Measurements from ENCODE around the gene DRC3.

DRC3 gene

GRCh38 chr17:18017958-18018357, 45.3 kb downstream of the DRC3 start:
- TF ChIP-seq, protein P1, sequence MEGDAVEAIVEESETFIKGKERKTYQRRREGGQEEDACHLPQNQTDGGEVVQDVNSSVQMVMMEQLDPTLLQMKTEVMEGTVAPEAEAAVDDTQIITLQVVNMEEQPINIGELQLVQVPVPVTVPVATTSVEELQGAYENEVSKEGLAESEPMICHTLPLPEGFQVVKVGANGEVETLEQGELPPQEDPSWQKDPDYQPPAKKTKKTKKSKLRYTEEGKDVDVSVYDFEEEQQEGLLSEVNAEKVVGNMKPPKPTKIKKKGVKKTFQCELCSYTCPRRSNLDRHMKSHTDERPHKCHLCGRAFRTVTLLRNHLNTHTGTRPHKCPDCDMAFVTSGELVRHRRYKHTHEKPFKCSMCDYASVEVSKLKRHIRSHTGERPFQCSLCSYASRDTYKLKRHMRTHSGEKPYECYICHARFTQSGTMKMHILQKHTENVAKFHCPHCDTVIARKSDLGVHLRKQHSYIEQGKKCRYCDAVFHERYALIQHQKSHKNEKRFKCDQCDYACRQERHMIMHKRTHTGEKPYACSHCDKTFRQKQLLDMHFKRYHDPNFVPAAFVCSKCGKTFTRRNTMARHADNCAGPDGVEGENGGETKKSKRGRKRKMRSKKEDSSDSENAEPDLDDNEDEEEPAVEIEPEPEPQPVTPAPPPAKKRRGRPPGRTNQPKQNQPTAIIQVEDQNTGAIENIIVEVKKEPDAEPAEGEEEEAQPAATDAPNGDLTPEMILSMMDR (IDR thresholded peaks at IDR 0.05): no peak
- Histone ChIP-seq H3K27ac (no peak overlapping the region), H3K4me3 (no peak overlapping the region)
- DNase-seq (ENCODE audit: low spot score): no peak

DNA sequence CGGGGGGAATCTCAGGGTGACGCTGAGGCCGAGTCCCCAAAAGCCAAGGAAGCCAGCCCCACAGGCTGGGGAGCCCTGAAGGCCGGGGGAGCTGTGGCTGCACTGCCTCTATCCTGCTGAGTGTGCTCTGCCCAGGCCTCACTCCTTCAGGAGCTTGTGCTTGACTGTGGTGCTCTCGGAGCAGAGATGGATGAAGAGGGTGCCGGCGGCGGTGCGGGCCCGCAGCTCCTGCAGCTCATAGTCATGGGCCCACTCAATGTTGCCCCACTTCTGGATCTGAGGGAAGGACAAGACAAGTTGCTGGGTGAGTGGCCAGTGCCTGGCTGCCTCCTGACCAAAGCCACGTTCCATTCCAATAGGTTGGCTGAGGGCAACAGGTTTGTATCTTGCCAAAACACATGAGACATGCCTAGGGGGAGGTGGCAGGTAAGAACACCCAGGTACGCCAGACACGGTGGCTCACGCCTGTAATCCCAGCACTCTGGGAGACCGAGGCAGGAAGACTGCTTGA, 45.8 kb downstream of the DRC3 start:
- TF ChIP-seq, protein P1 (IDR thresholded peaks at IDR 0.05): no peak
- no peak for DNase-seq (ENCODE audit: low spot score)
- Histone ChIP-seq H3K4me3 (no peak overlapping the region), H3K27ac (no peak overlapping the region)

DNA sequence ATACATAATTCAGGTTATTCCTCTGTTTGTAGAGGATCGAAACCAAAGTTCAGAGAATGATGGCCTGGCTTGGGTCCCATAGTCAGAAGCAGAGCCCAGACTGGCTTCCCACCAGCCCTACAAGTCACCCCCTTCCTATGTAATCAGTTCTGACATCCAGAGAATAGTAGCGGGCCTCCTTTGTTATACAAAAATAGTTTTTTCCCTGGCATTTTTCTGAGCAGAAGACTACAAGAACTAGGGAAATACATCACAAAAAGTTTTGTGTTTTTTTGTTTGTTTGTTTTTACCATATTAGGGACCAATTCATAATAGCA, 47.1 kb downstream of the DRC3 start:
- TF ChIP-seq, protein P1 (IDR thresholded peaks at IDR 0.05): no peak
- H3K27ac ChIP-seq: no peak overlapping the region
- H3K4me3 ChIP-seq: no peak overlapping the region
- DNase-seq (ENCODE audit: low spot score): no peak

DNA sequence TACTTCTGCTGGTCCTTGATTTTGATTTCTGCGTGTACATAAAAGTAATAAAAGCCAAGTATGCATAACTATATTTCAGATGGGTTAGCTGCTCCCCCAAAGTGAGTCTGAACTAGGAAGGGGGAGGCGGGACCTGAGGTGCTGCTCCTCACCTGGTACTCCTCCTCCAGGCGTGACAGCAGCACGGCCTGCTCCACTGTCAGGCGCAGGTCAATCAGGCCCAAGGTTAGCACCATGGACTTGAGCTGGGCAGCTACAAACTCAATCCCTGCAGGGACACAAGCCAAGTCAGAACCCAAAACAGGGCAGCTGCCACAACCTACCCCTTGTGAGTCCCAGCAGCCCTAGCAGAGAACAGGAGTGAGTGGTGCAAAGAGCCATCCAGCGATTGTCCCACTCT, 48.3 kb downstream of the DRC3 start:
- no peak for DNase-seq (ENCODE audit: low spot score)
- Histone ChIP-seq H3K4me3 (no peak overlapping the region), H3K27ac (no peak overlapping the region)
- TF ChIP-seq, protein P1 (IDR thresholded peaks at IDR 0.05): no peak

DNA sequence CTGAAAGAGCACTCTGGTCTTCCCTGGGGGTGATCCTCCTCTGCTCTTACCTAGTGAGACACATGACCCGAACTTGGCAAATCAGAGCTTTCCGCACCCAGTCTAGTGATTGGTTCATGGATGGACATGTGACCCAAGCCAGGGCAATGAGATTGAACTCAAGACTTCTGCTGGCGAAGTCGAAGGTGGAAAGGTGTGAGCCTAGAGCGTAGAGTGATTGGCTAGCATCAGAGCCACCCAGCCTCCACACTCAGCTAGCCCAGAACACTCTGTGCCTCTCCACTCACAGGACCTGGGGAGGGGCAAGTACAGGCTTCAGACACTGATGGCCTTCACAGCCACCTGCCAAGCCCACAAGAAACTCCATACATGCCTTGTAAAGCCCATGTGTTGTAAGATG, 48.7 kb downstream of the DRC3 start:
- H3K4me3 ChIP-seq: no peak overlapping the region
- H3K27ac ChIP-seq: no peak overlapping the region
- TF ChIP-seq, protein P1 (IDR thresholded peaks at IDR 0.05): no peak
- no peak for DNase-seq (ENCODE audit: low spot score)

GRCh38 chr17:18025241-18025944, 52.7 kb downstream of the DRC3 start:
- no peak overlapping the region for H3K27ac ChIP-seq
- TF ChIP-seq, protein P1 (IDR thresholded peaks at IDR 0.05): no peak
- DNase-seq (ENCODE audit: low spot score): no peak
- no peak overlapping the region for H3K4me3 ChIP-seq

Data from coronary artery (tissue), 2 donors.